ENCODE results near the gene NOVA1. TPM values are rescaled to one million over a fixed set of nuclear protein-coding genes. Genes with fewer than 3 reads are reported as not detected.
A peak's percentile ranks its signal among the peaks of the same experiment; 100 is the strongest.
"Not testable (repeated sequence)": the region's sequence is repeated elsewhere in the genome, so short reads cannot be mapped to it uniquely, and the experiment has no call there.

Gene NOVA1, protein sequence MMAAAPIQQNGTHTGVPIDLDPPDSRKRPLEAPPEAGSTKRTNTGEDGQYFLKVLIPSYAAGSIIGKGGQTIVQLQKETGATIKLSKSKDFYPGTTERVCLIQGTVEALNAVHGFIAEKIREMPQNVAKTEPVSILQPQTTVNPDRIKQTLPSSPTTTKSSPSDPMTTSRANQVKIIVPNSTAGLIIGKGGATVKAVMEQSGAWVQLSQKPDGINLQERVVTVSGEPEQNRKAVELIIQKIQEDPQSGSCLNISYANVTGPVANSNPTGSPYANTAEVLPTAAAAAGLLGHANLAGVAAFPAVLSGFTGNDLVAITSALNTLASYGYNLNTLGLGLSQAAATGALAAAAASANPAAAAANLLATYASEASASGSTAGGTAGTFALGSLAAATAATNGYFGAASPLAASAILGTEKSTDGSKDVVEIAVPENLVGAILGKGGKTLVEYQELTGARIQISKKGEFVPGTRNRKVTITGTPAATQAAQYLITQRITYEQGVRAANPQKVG
- under 0.01 TPM in 1 of 2 replicates, not detected in the other for total RNA-seq

DNA sequence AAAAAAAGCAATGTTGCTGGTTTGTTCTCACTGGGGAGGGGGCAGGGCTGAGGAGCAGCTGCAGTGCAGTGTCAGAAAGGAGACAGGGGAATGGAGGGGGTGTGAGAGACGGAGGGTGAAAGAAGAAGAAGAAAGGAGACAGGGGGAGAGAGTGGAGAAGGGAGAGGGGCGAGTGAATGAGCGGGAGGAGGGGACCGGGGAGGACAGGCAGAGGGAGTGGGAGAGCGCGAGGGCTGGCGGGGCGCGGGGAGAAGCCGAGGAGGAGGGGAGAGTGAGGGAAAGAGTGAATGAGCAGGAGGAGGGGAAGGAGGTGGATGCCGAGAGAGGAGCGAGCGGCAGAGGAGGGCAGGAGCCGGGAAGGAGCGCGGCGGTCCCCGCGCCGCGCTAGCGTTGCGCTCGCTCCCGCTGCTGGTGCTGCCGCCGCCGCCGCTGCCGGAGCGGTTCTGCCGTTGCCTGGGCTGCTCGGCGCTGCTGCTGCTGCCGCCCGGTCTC lies at the start of gene NOVA1:
Gene NOVA1 (minus strand): TSS at position 445 of the 492 bp plus-strand sequence. CDS start 597 bp downstream, outside the sequence.
- TF ChIP-seq, protein P1, sequence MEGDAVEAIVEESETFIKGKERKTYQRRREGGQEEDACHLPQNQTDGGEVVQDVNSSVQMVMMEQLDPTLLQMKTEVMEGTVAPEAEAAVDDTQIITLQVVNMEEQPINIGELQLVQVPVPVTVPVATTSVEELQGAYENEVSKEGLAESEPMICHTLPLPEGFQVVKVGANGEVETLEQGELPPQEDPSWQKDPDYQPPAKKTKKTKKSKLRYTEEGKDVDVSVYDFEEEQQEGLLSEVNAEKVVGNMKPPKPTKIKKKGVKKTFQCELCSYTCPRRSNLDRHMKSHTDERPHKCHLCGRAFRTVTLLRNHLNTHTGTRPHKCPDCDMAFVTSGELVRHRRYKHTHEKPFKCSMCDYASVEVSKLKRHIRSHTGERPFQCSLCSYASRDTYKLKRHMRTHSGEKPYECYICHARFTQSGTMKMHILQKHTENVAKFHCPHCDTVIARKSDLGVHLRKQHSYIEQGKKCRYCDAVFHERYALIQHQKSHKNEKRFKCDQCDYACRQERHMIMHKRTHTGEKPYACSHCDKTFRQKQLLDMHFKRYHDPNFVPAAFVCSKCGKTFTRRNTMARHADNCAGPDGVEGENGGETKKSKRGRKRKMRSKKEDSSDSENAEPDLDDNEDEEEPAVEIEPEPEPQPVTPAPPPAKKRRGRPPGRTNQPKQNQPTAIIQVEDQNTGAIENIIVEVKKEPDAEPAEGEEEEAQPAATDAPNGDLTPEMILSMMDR (IDR thresholded peaks at IDR 0.05; ENCODE audit: insufficient read depth, low read length, severe bottlenecking) = no peak
- peak within 1 kb of the TSS; percentile 43 for H3K4me3 ChIP-seq (ENCODE audit: low read depth, low read length)
- DNase-seq (ENCODE audit: low read depth) (no peak), FAIRE-seq (no peak)
- no peaks in the 10 kb centered on the region for H3K36me3 ChIP-seq (ENCODE audit: control insufficient read depth, insufficient read depth, low read length)
- peaks cover 15% of the 10 kb centered on the region for H3K27me3 ChIP-seq (ENCODE audit: control insufficient read depth, insufficient read depth, low read length)

DNA sequence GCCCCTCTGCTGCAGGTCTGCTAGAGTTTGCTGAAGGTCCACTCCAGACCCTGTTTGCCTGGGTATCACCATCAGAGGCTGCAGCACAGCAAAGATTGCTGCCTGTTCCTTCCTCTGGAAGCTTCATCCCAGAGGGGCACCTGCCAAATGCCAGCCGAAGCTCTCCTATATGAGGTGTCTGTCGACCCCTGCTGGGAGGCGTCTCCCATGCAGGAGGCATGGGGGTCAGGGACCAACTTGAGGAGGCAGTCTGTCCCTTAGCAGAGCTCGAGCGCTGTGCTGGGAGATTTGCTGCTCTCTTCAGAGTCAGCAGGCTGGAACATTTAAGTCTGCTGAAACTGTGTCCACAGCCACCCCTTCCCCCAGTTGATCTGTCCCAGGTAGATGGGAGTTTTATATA lies 47.2 kb upstream of the NOVA1 start:
- H3K27me3 ChIP-seq (ENCODE audit: control insufficient read depth, insufficient read depth, low read length); FAIRE-seq; DNase-seq (ENCODE audit: low read depth); H3K36me3 ChIP-seq (ENCODE audit: control insufficient read depth, insufficient read depth, low read length); H3K4me3 ChIP-seq (ENCODE audit: low read depth, low read length): not testable (repeated sequence)

DNA sequence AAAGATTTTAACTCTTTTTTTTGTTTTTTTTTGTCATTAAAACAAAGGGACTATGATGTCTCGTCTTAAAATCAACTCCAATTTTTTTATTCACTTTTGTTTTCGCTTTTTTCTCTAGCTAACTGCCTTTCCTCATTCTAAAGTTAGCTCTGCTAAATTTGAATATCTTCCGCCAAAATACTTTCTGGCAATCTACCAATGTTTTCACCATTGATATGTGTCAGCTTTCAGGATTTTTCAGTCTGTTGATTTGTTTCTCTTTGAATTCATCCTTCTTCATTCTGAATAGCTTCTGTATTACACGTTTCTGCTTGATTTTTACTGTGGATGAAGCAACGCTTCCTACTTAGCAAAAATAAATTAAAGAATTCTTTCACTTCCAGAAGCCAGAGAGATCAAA lies 38.7 kb upstream of the NOVA1 start:
- TF ChIP-seq, protein P1 (IDR thresholded peaks at IDR 0.05; ENCODE audit: insufficient read depth, low read length, severe bottlenecking) = no peak
- H3K27me3 ChIP-seq (ENCODE audit: control insufficient read depth, insufficient read depth, low read length) = no peaks in the 10 kb centered on the region
- DNase-seq (ENCODE audit: low read depth) (no peak), FAIRE-seq (no peak)
- no peaks in the 10 kb centered on the region for H3K36me3 ChIP-seq (ENCODE audit: control insufficient read depth, insufficient read depth, low read length)
- H3K4me3 ChIP-seq (ENCODE audit: low read depth, low read length) = no peak overlapping the region

DNA sequence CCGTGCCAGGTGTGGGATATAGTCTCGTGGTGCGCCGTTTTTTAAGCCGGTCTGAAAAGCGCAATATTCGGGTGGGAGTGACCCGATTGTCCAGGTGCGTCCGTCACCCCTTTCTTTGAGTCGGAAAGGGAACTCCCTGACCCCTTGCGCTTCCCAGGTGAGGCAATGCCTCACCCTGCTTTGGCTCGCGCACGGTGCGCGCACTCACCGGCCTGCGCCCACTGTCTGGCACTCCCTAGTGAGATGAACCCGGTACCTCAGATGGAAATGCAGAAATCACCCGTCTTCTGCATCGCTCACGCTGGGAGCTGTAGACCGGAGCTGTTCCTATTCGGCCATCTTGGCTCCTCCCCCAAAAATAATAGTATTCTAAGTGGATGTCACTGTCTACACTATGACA lies 37.1 kb upstream of the NOVA1 start:
- not testable (repeated sequence) for H3K4me3 ChIP-seq (ENCODE audit: low read depth, low read length); H3K27me3 ChIP-seq (ENCODE audit: control insufficient read depth, insufficient read depth, low read length); H3K36me3 ChIP-seq (ENCODE audit: control insufficient read depth, insufficient read depth, low read length); DNase-seq (ENCODE audit: low read depth); FAIRE-seq

DNA sequence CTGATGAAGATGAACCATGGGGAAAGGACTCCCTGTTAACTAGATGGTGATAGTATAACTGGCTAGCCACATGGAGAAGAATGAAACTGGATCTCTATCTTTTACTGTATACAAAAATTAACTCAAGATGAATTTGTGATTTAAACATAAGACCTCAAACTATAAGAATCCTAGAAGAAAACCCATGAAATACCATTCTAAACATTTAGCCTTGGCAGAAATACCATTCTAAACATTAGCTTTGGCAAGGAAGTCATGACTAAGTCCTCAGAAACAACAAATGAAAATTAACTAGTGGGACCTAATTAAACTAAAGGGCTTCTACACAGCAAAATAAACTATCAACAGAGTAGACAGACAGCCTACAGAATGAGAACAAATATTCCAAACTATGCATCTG lies 28.4 kb upstream of the NOVA1 start:
- no peak for FAIRE-seq

DNA sequence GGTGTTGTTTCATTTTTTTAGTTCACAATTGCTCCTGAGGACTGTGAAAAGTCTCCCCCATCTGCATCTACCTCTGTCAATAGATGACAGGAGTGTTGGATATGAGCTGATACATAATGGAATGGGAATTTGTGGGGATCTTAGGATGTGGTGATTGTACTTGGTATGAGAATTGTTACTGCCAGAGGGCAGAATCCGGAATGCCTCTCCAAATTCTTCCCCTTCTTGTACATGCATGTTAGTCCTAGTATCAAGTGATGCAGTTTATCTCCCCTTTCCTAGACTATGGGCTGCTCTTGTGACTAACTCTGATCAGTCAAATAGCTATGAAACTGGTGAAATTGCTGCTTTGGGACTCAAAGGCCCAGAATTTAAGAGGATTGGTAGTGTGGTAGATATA lies 24.8 kb upstream of the NOVA1 start:
- DNase-seq (ENCODE audit: low read depth) (no peak), FAIRE-seq (no peak)
- no peak overlapping the region for H3K4me3 ChIP-seq (ENCODE audit: low read depth, low read length)
- H3K36me3 ChIP-seq (ENCODE audit: control insufficient read depth, insufficient read depth, low read length) = no peaks in the 10 kb centered on the region
- no peaks in the 10 kb centered on the region for H3K27me3 ChIP-seq (ENCODE audit: control insufficient read depth, insufficient read depth, low read length)
- TF ChIP-seq, protein P1 (IDR thresholded peaks at IDR 0.05; ENCODE audit: insufficient read depth, low read length, severe bottlenecking) = no peak

More for the DNA sequence above, 28.4 kb upstream of the NOVA1 start:
- Histone ChIP-seq H3K4me3 (ENCODE audit: low read depth, low read length) (no peak overlapping the region), H3K27me3 (ENCODE audit: control insufficient read depth, insufficient read depth, low read length) (no peaks in the 10 kb centered on the region), H3K36me3 (ENCODE audit: control insufficient read depth, insufficient read depth, low read length) (no peaks in the 10 kb centered on the region)
- TF ChIP-seq, protein P1 (IDR thresholded peaks at IDR 0.05; ENCODE audit: insufficient read depth, low read length, severe bottlenecking) = no peak
- no peak for DNase-seq (ENCODE audit: low read depth)

Data from bronchial epithelial cell (primary cell).